GM12873 (cell line): Measurements from ENCODE around the gene SCN9A.

Source experiments
- CTCF ChIP-seq: IDR thresholded peaks from 2 replicates; pipeline ENCODE4 v1.5.1; 2012; ENCODE audit warnings: low read depth, mild to moderate bottlenecking, moderate library complexity, low read length, control low read depth; ENCODE audit not compliant: insufficient read depth; ENCODE audit errors: missing control alignments

Gene SCN9A

GRCh38 chr2:166282154-166282553 lies 93.6 kb downstream of the SCN9A start:
- no peak for TF ChIP-seq CTCF

GRCh38 chr2:166278856-166279255 lies 96.9 kb downstream of the SCN9A start:
- TF ChIP-seq CTCF = no peak

GRCh38 chr2:166270376-166270775 lies 105.4 kb downstream of the SCN9A start:
- TF ChIP-seq CTCF = no peak

- TF ChIP-seq CTCF = no peak
These were observed 106.4 kb downstream of the SCN9A start for GRCh38 chr2:166269322-166269721.

- TF ChIP-seq CTCF = no peak
These were observed 117.9 kb downstream of the SCN9A start for GRCh38 chr2:166257859-166258258.

GRCh38 chr2:166256896-166257295 lies 118.8 kb downstream of the SCN9A start:
- no peak for TF ChIP-seq CTCF

- TF ChIP-seq CTCF = no peak
These were observed 126.4 kb downstream of the SCN9A start for GRCh38 chr2:166249318-166249717.
